Mesenchymal stem cell (in vitro differentiated cells and primary cell): Measurements from ENCODE around the gene TIAM1.

ENCODE experiments used
- DNase-seq: peaks from one replicate; pipeline ENCODE4 v3.0.0-alpha.2; 2013
- H2AFZ ChIP-seq: one replicate; pipeline ENCODE4 v1.6.1; 2013; ENCODE audit warnings: low read depth, mild to moderate bottlenecking, control low read depth, inconsistent platforms, low read length, moderate library complexity
- H2AK5ac ChIP-seq: 2 replicates; pipeline ENCODE4 v1.6.1; 2013; ENCODE audit warnings: low read length, moderate library complexity, mild to moderate bottlenecking, inconsistent platforms; ENCODE audit not compliant: severe bottlenecking
- H2BK120ac ChIP-seq: one replicate; pipeline ENCODE4 v1.6.1; 2013; ENCODE audit warnings: low read depth, mild to moderate bottlenecking, inconsistent platforms, low read length, moderate library complexity
- H2BK12ac ChIP-seq, 2 experiments: one replicate each; pipeline ENCODE4 v1.6.1; 2013; ENCODE audit warnings: inconsistent platforms in 2 of 2, low read length in 2 of 2, mild to moderate bottlenecking in 2 of 2, moderate library complexity in 2 of 2, control low read depth in 1 of 2
- H2BK15ac ChIP-seq: one replicate; pipeline ENCODE4 v1.6.1; 2013; ENCODE audit warnings: mild to moderate bottlenecking, low read depth, inconsistent platforms; ENCODE audit not compliant: poor library complexity, severe bottlenecking
- H2BK5ac ChIP-seq: 2 replicates; pipeline ENCODE4 v1.6.1; 2013; ENCODE audit warnings: low read depth, mild to moderate bottlenecking, low read length, control low read depth, inconsistent platforms; ENCODE audit not compliant: poor library complexity, severe bottlenecking
- H3K14ac ChIP-seq, 2 experiments: one replicate each; pipeline ENCODE4 v1.6.1; 2013; ENCODE audit warnings: inconsistent platforms in 2 of 2, low read length in 2 of 2, control low read depth in 1 of 2, mild to moderate bottlenecking in 1 of 2, moderate library complexity in 1 of 2
- H3K18ac ChIP-seq, 2 experiments: one replicate each; pipeline ENCODE4 v1.6.1; 2013; ENCODE audit warnings: inconsistent platforms in 2 of 2, low read length in 2 of 2, control low read depth in 1 of 2, low read depth in 1 of 2, mild to moderate bottlenecking in 1 of 2
- H3K23ac ChIP-seq, 2 experiments: one replicate each; pipeline ENCODE4 v1.6.1; 2013; ENCODE audit warnings: inconsistent platforms in 2 of 2, low read length in 2 of 2, mild to moderate bottlenecking in 2 of 2, moderate library complexity in 2 of 2, control low read depth in 1 of 2
- H3K27ac ChIP-seq: 2 replicates; pipeline ENCODE4 v1.5.1; 2013; ENCODE audit warnings: mild to moderate bottlenecking, moderate library complexity, low read length, control low read depth, inconsistent platforms; ENCODE audit not compliant: poor library complexity, severe bottlenecking
- H3K27me3 ChIP-seq, 2 experiments: 2 replicates each; pipeline versions ENCODE4 v1.6.1 to v1.7.0; 2013; ENCODE audit warnings: low read length in 2 of 2, mild to moderate bottlenecking in 2 of 2, moderate library complexity in 2 of 2, control low read depth in 1 of 2, inconsistent platforms in 1 of 2; ENCODE audit not compliant: control insufficient read depth in 1 of 2, insufficient read depth in 1 of 2
- H3K36me3 ChIP-seq, 2 experiments: 2 replicates each; pipeline versions ENCODE4 v1.6.1 to v1.7.0; 2013; ENCODE audit warnings: low read length in 2 of 2, control low read depth in 1 of 2, inconsistent platforms in 1 of 2, low read depth in 1 of 2, mild to moderate bottlenecking in 1 of 2; ENCODE audit not compliant: insufficient read depth in 2 of 2, control insufficient read depth in 1 of 2
- H3K4ac ChIP-seq, 2 experiments: one replicate each; pipeline ENCODE4 v1.6.1; 2013; ENCODE audit warnings: inconsistent platforms in 2 of 2, low read length in 2 of 2, mild to moderate bottlenecking in 2 of 2, moderate library complexity in 2 of 2, control low read depth in 1 of 2, low read depth in 1 of 2
- H3K4me1 ChIP-seq: 2 replicates; pipeline ENCODE4 v1.6.1; 2013; ENCODE audit warnings: low read depth, low read length, control low read depth; ENCODE audit not compliant: control insufficient read depth, insufficient read depth
- H3K4me2 ChIP-seq: 2 replicates; pipeline ENCODE4 v1.6.1; 2013; ENCODE audit warnings: low read length, mild to moderate bottlenecking, inconsistent platforms; ENCODE audit not compliant: poor library complexity, severe bottlenecking
- H3K4me3 ChIP-seq, 2 experiments: 2 replicates each; pipeline versions ENCODE4 v1.5.1 to v1.7.0; 2013; ENCODE audit warnings: low read length in 2 of 2, mild to moderate bottlenecking in 2 of 2, control low read depth in 1 of 2, low read depth in 1 of 2; ENCODE audit not compliant: insufficient read depth in 1 of 2
- H3K79me1 ChIP-seq: replicated peaks from 2 replicates; pipeline ENCODE4 v1.6.1; 2013; ENCODE audit warnings: mild to moderate bottlenecking, control low read depth, low read length, inconsistent platforms; ENCODE audit not compliant: poor library complexity, severe bottlenecking
- H3K9ac ChIP-seq: 2 replicates; pipeline ENCODE4 v1.7.0; 2013; ENCODE audit warnings: mild to moderate bottlenecking, low read length, moderate library complexity
- H3K9me3 ChIP-seq: 2 replicates; pipeline ENCODE4 v1.7.0; 2013; ENCODE audit warnings: mild to moderate bottlenecking, low read length; ENCODE audit not compliant: control insufficient read depth
- H4K8ac ChIP-seq: one replicate; pipeline ENCODE4 v1.6.1; 2013; ENCODE audit warnings: inconsistent platforms, mild to moderate bottlenecking, low read length, moderate library complexity
- H4K91ac ChIP-seq: one replicate; pipeline ENCODE4 v1.6.1; 2013; ENCODE audit warnings: mild to moderate bottlenecking, low read length, inconsistent platforms
- WGBS: methylation state at CpG from one replicate; pipeline ENCODE4 v1.1.7; 2013; ENCODE audit warnings: mixed read lengths; 5-methylcytosine and 5-hydroxymethylcytosine counted together

The TIAM1 gene

DNA sequence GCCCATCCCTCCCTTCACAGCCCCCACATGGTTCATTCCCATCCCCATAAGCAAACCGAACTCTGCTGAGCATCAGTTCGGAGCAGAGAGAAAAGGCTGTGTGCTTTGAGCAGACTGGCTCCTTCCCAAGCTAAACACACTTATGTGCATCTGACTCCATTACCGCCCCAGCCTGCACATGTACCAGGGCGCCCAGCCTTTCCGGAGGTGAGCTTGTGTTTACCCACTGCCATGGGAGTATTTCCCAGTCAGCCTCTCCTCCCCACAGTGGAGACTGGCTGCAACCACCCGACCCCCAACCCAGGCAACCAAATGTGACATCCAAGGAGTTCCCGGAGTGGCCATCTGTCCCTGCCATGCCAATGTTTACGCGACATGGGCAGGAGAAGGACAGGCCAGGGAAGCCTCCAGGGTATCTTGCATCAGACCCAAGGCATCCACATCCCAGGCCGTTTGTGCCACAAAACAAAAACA is 9.4 kb downstream of the TIAM1 start:
- no peak overlapping the region for H3K4me2 ChIP-seq
- H3K4me1 ChIP-seq = peaks cover 9% of the 10 kb centered on the region
- no peak overlapping the region for H3K4ac ChIP-seq
- H4K8ac ChIP-seq = no peak overlapping the region
- no peak overlapping the region for H3K9ac ChIP-seq
- H3K14ac ChIP-seq = no peak overlapping the region
- no peak overlapping the region for H2BK12ac ChIP-seq
- no peak overlapping the region for H2AFZ ChIP-seq
- H2BK5ac ChIP-seq = no peak overlapping the region
- 92% methylated on average over 10 of the region's 10 CpGs for WGBS
- H3K23ac ChIP-seq = no peak overlapping the region
- DNase-seq = no peak
- H3K27ac ChIP-seq = no peak overlapping the region
- H3K79me1 ChIP-seq = peaks cover 14% of the 10 kb centered on the region
- peaks cover 4 to 16% of the 10 kb centered on the region in 2 experiments for H3K36me3 ChIP-seq
- no peak overlapping the region for H4K91ac ChIP-seq
- no peak overlapping the region for H2BK120ac ChIP-seq
- no peak overlapping the region for H3K18ac ChIP-seq
- no peak overlapping the region for H2BK15ac ChIP-seq
- H2AK5ac ChIP-seq = no peak overlapping the region
- no peaks in the 10 kb centered on the region for H3K9me3 ChIP-seq
- no peaks in the 10 kb centered on the region for H3K27me3 ChIP-seq
- no peak overlapping the region for H3K4me3 ChIP-seq

DNA sequence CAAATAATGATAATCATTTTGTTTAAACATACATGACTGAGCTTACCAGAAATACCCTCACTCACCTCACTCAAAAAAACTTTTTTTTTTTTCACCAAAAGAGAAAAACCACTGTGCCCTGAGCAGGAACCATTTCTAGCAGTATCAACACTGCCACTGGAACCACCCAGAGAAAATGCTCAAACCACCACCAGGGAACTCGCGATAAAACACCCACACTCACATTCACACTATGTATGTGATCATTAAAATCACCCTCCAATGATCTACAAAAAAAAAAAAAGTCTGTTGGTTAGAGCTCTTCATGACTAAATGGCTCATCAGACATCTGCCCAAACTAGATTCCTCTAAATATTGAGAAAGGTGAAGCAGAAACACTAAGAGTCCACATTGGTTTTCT is 11.5 kb downstream of the TIAM1 start:
- Histone ChIP-seq H2AK5ac (no peak overlapping the region), H3K4ac (no peak overlapping the region), H3K9me3 (no peaks in the 10 kb centered on the region), H4K91ac (no peak overlapping the region), H4K8ac (no peak overlapping the region), H3K27me3 (no peaks in the 10 kb centered on the region), H3K14ac (no peak overlapping the region), H3K79me1 (peaks cover 22% of the 10 kb centered on the region), H3K4me1 (peaks cover 9% of the 10 kb centered on the region), H3K18ac (no peak overlapping the region), H3K36me3 (peaks cover 2 to 3% of the 10 kb centered on the region in 2 experiments), H3K23ac (no peak overlapping the region), H2BK15ac (no peak overlapping the region), H2BK5ac (no peak overlapping the region), H2BK120ac (no peak overlapping the region), H2BK12ac (no peak overlapping the region), H3K27ac (no peak overlapping the region), H2AFZ (no peak overlapping the region), H3K9ac (no peak overlapping the region), H3K4me2 (no peak overlapping the region), H3K4me3 (no peak overlapping the region)
- WGBS = 100% methylated on average over 2 of the region's 2 CpGs
- DNase-seq = no peak

DNA sequence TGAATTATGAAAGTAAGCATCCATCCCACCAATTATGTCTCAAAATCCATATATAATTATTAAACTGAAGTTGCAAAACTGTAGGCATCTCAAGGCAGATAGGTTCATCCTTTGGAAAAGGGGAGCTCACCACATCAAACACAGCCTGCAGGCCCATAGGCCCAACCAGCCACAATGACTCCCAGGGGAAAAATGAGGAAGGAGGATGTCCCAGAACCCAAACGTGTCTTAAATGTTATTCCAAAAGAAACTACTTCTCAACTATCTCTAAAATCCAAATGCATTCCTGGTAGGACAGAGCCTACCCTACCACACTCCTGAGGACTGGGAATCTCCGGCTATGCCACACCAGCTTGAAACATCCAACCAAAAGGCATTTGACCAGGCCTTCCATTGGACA is 12.8 kb downstream of the TIAM1 start:
- no peak overlapping the region for H2BK5ac ChIP-seq
- no peak overlapping the region for H2BK12ac ChIP-seq
- H3K4me3 ChIP-seq = no peak overlapping the region
- H3K27ac ChIP-seq = no peak overlapping the region
- peaks cover 2 to 3% of the 10 kb centered on the region in 2 experiments for H3K36me3 ChIP-seq
- H3K9me3 ChIP-seq = no peaks in the 10 kb centered on the region
- no peak overlapping the region for H4K91ac ChIP-seq
- peaks cover 18% of the 10 kb centered on the region for H3K79me1 ChIP-seq
- no peak overlapping the region for H3K9ac ChIP-seq
- no peak overlapping the region for H3K23ac ChIP-seq
- DNase-seq = no peak
- peaks cover 5% of the 10 kb centered on the region for H3K4me1 ChIP-seq
- H2AK5ac ChIP-seq = no peak overlapping the region
- H2AFZ ChIP-seq = no peak overlapping the region
- H3K4me2 ChIP-seq = no peak overlapping the region
- no peaks in the 10 kb centered on the region for H3K27me3 ChIP-seq
- H3K4ac ChIP-seq = no peak overlapping the region
- WGBS = 76% methylated on average over 2 of the region's 2 CpGs
- H3K14ac ChIP-seq = no peak overlapping the region
- no peak overlapping the region for H4K8ac ChIP-seq
- no peak overlapping the region for H3K18ac ChIP-seq
- no peak overlapping the region for H2BK15ac ChIP-seq
- H2BK120ac ChIP-seq = no peak overlapping the region

DNA sequence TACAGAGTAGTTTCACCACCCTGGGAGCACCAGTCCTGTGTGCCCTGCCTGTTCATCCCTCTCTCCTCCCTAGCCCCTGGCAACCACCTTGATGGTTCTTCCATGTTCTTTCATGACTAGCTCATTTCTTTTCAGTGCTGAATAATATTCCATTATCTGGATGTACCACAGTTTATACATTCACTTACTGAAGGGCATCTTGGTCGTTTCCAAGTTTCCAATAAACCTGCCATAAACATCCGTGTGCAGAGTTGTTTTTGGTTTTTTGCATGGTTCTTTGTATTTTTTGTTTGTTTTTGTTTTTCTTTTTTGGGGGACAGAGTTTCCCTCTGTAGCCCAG is 13.9 kb downstream of the TIAM1 start:
- H3K4me3 ChIP-seq = no peak overlapping the region
- H3K9ac ChIP-seq = no peak overlapping the region
- H2BK5ac ChIP-seq = no peak overlapping the region
- H2BK12ac ChIP-seq = no peak overlapping the region
- no peaks in the 10 kb centered on the region for H3K9me3 ChIP-seq
- H3K4me2 ChIP-seq = no peak overlapping the region
- H3K36me3 ChIP-seq = peaks cover 2 to 3% of the 10 kb centered on the region in 2 experiments
- no peak overlapping the region for H4K8ac ChIP-seq
- peaks cover 18% of the 10 kb centered on the region for H3K79me1 ChIP-seq
- H3K4me1 ChIP-seq = peaks cover 2% of the 10 kb centered on the region
- H2AK5ac ChIP-seq = no peak overlapping the region
- WGBS = 100% methylated on average over 1 of the region's 2 CpGs
- H2BK120ac ChIP-seq = no peak overlapping the region
- H3K23ac ChIP-seq = no peak overlapping the region
- no peak overlapping the region for H3K27ac ChIP-seq
- H3K18ac ChIP-seq = no peak overlapping the region
- H2BK15ac ChIP-seq = no peak overlapping the region
- no peaks in the 10 kb centered on the region for H3K27me3 ChIP-seq
- H3K14ac ChIP-seq = no peak overlapping the region
- no peak overlapping the region for H3K4ac ChIP-seq
- H2AFZ ChIP-seq = no peak overlapping the region
- no peak for DNase-seq
- no peak overlapping the region for H4K91ac ChIP-seq
